ENCODE measurements around the gene HSCB. TPM values are rescaled to one million over a fixed set of nuclear protein-coding genes. Genes with fewer than 3 reads are reported as not detected.

The HSCB gene
- total and polyA plus RNA-seq, 4 donors: 10.3 to 19.8 (median 13.3) TPM

GRCh38 chr22:28795932-28796856 is 54.4 kb downstream of the HSCB start:
- no peak for TF ChIP-seq CTCF (IDR thresholded peaks at IDR 0.05; ENCODE audit: control extremely low read depth, extremely low read depth)
- H3K4me1 ChIP-seq (ENCODE audit: control insufficient read depth in 5 of 5, insufficient read depth in 5 of 5, low read length in 5 of 5): peaks cover 2 to 20% (median 4%) of the 10 kb centered on the region in 5 donors
- no peak overlapping the region for H3K4me3 ChIP-seq
- no peak for ATAC-seq (ENCODE audit: insufficient read depth, low FRiP score)
- H3K9ac ChIP-seq (ENCODE audit: insufficient read depth in 1 of 2, low read length in 2 of 2): peak overlapping the region in 1 of 2 donors; percentile 11
- H3K27ac ChIP-seq (ENCODE audit: low read depth in 1 of 2, low read length in 1 of 2): peak overlapping the region in 1 of 2 donors; percentile 47
- H3K36me3 ChIP-seq (ENCODE audit: control insufficient read depth in 4 of 4, insufficient read depth in 4 of 4, low read length in 4 of 4): peaks cover 20 to 42% (median 33%) of the 10 kb centered on the region in 4 donors
- H3K27me3 ChIP-seq (ENCODE audit: control insufficient read depth in 3 of 3, insufficient read depth in 3 of 3, low read length in 2 of 3): no peaks in the 10 kb centered on the region
- no peak for DNase-seq
- H3K9me3 ChIP-seq (ENCODE audit: control insufficient read depth in 4 of 4, insufficient read depth in 3 of 4, low read length in 3 of 4): no peaks in the 10 kb centered on the region
- WGBS, 2 donors: 69 to 83% methylated on average over 5 of the region's 5 CpGs

- H3K9ac ChIP-seq (ENCODE audit: insufficient read depth in 1 of 2, low read length in 2 of 2): peak overlapping the region; percentile 92 to 97
- peaks cover 15 to 38% (median 31%) of the 10 kb centered on the region in 4 donors for H3K36me3 ChIP-seq (ENCODE audit: control insufficient read depth in 4 of 4, insufficient read depth in 4 of 4, low read length in 4 of 4)
- ATAC-seq (ENCODE audit: insufficient read depth, low FRiP score) (no peak), DNase-seq (peak in 2 of 3 donors; percentile 62 to 73)
- no peaks in the 10 kb centered on the region for H3K27me3 ChIP-seq (ENCODE audit: control insufficient read depth in 3 of 3, insufficient read depth in 3 of 3, low read length in 2 of 3)
- 0% methylated on average over 7 of the region's 7 CpGs for WGBS, 2 donors
- peak overlapping the region; percentile 100 for H3K27ac ChIP-seq (ENCODE audit: low read depth in 1 of 2, low read length in 1 of 2)
- peak overlapping the region; percentile 93 for H3K4me3 ChIP-seq
- TF ChIP-seq CTCF (IDR thresholded peaks at IDR 0.05; ENCODE audit: control extremely low read depth, extremely low read depth): no peak
- peaks cover 3 to 20% (median 8%) of the 10 kb centered on the region in 5 donors for H3K4me1 ChIP-seq (ENCODE audit: control insufficient read depth in 5 of 5, insufficient read depth in 5 of 5, low read length in 5 of 5)
- H3K9me3 ChIP-seq (ENCODE audit: control insufficient read depth in 4 of 4, insufficient read depth in 3 of 4, low read length in 3 of 4): no peaks in the 10 kb centered on the region
These were observed 57.2 kb downstream of the HSCB start for GRCh38 chr22:28798810-28799605.

GRCh38 chr22:28799606-28800307 is 57.9 kb downstream of the HSCB start:
- ATAC-seq (ENCODE audit: insufficient read depth, low FRiP score): peak; percentile 83
- peak; percentile 72 to 79 (median 74) for DNase-seq
- Histone ChIP-seq H3K27ac (ENCODE audit: low read depth in 1 of 2, low read length in 1 of 2) (peak overlapping the region; percentile 100), H3K4me1 (ENCODE audit: control insufficient read depth in 5 of 5, insufficient read depth in 5 of 5, low read length in 5 of 5) (peaks cover 3 to 20% (median 8%) of the 10 kb centered on the region in 5 donors), H3K9ac (ENCODE audit: insufficient read depth in 1 of 2, low read length in 2 of 2) (peak overlapping the region; percentile 92 to 97), H3K36me3 (ENCODE audit: control insufficient read depth in 4 of 4, insufficient read depth in 4 of 4, low read length in 4 of 4) (peaks cover 15 to 30% (median 27%) of the 10 kb centered on the region in 4 donors), H3K9me3 (ENCODE audit: control insufficient read depth in 4 of 4, insufficient read depth in 3 of 4, low read length in 3 of 4) (no peaks in the 10 kb centered on the region), H3K4me3 (peak overlapping the region; percentile 93), H3K27me3 (ENCODE audit: control insufficient read depth in 3 of 3, insufficient read depth in 3 of 3, low read length in 2 of 3) (no peaks in the 10 kb centered on the region)
- 0 to 1% methylated on average over 27 to 31 of the region's 31 CpGs for WGBS, 2 donors
- no peak for TF ChIP-seq CTCF (IDR thresholded peaks at IDR 0.05; ENCODE audit: control extremely low read depth, extremely low read depth)
